ENCODE measurements around the gene KIR2DL3. TPM values are rescaled to one million over a fixed set of nuclear protein-coding genes. Genes with fewer than 3 reads are reported as not detected.
"Not testable (repeated sequence)": the region's sequence is repeated elsewhere in the genome, so short reads cannot be mapped to it uniquely, and the experiment has no call there.

KIR2DL3 gene
- total RNA-seq, 1 donor from 2014 or later = not detected

DNA sequence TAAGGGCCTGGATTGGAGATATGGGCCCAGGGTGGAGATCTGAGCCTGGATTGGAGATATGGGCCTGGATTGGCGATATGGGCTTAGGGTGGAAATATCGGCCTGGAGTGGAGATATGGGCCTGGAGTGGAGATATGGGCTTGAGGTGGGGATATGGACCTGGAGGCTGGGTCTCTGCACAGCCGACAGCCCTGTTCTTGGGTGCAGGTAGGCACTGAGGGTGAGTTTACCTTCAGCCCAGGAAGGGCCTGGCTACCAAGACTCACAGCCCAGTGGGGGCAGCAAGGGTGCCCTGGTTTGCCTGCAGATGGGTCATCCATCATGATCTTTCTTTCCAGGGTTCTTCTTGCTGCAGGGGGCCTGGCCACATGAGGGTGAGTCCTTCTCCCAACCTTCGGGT, 32.2 kb downstream of the KIR2DL3 start:
- H3K4me3 ChIP-seq (ENCODE audit: low read depth, low read length); DNase-seq (ENCODE audit: low read depth); H3K27me3 ChIP-seq (ENCODE audit: control insufficient read depth, insufficient read depth, low read length); FAIRE-seq; H3K36me3 ChIP-seq (ENCODE audit: control insufficient read depth, insufficient read depth, low read length): not testable (repeated sequence)

DNA sequence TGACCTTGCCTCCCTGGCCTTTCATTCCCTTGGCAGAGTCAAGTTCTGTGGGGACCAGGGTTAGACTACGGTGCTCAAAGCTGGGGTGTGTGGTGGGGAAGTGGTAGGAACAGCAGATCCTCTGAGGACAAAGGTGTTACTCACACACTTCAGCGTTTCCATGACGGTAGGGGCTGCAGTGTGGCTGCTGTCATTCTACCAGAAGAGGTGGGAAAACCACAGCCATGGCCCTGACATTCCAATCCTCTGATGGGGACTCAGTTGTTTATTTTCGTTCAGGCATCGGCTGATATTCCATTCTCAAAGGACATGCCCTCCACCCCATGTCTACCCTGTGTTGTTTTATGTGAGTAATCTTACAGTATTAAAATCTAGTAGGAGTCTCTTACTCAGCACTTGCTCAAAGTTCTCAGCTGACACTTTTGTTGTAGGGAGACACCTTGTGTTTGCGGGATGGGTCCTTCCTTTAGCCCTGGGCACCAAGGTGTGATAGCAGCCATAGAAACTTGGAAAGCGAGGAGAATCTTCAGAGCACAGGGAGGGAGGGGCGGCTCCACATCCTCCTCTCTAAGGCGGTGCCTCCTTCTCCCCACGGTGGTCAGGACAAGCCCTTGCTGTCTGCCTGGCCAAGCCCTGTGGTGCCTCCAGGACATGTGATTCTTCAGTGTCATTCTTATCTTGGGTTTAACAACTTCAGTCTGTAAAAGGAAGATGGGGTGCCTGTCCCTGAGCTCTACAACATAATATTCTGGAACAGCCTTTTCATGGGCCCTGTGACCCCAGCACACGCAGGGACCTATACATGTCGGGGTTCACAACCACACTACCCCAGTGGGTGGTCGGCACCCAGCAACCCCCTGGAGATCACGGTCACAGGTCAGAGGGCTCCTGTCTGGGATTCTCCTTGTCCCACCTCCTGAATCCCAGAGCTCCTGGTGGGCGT, 33.0 kb downstream of the KIR2DL3 start:
- DNase-seq (ENCODE audit: low read depth) = peak; percentile 24
- not testable (repeated sequence) for H3K4me3 ChIP-seq (ENCODE audit: low read depth, low read length); H3K36me3 ChIP-seq (ENCODE audit: control insufficient read depth, insufficient read depth, low read length); H3K27me3 ChIP-seq (ENCODE audit: control insufficient read depth, insufficient read depth, low read length); FAIRE-seq

- not testable (repeated sequence) for FAIRE-seq; DNase-seq (ENCODE audit: low read depth); H3K4me3 ChIP-seq (ENCODE audit: low read depth, low read length)
Measured at GRCh38 chr19:54772666-54773065, 34.4 kb downstream of the KIR2DL3 start.

GRCh38 chr19:54775095-54775815, 36.9 kb downstream of the KIR2DL3 start:
- not testable (repeated sequence) for H3K27me3 ChIP-seq (ENCODE audit: control insufficient read depth, insufficient read depth, low read length); H3K36me3 ChIP-seq (ENCODE audit: control insufficient read depth, insufficient read depth, low read length); H3K4me3 ChIP-seq (ENCODE audit: low read depth, low read length); DNase-seq (ENCODE audit: low read depth); FAIRE-seq

More at GRCh38 chr19:54772666-54773065, 34.4 kb downstream of the KIR2DL3 start:
- H3K36me3 ChIP-seq (ENCODE audit: control insufficient read depth, insufficient read depth, low read length); H3K27me3 ChIP-seq (ENCODE audit: control insufficient read depth, insufficient read depth, low read length): not testable (repeated sequence)

DNA sequence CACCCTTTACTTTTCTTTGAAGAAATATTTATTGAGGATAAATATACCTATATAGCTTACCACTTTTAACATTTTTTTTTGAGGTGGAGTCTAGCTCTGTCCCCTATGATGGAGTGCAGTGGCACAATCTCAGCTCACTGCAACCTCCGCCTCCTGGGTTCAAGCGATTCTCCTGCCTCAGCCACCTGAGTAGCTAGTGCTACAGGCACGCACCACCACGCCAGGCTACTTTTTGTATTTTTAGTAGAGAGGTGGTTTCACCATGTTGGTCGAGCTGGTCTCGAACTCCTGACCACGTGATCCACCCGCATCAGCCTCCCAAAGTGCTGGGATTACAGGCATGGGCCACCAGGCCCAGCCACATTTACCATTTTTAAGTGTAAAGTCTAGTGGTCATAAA, 37.5 kb downstream of the KIR2DL3 start:
- not testable (repeated sequence) for H3K36me3 ChIP-seq (ENCODE audit: control insufficient read depth, insufficient read depth, low read length); FAIRE-seq; H3K27me3 ChIP-seq (ENCODE audit: control insufficient read depth, insufficient read depth, low read length); H3K4me3 ChIP-seq (ENCODE audit: low read depth, low read length); DNase-seq (ENCODE audit: low read depth)

DNA sequence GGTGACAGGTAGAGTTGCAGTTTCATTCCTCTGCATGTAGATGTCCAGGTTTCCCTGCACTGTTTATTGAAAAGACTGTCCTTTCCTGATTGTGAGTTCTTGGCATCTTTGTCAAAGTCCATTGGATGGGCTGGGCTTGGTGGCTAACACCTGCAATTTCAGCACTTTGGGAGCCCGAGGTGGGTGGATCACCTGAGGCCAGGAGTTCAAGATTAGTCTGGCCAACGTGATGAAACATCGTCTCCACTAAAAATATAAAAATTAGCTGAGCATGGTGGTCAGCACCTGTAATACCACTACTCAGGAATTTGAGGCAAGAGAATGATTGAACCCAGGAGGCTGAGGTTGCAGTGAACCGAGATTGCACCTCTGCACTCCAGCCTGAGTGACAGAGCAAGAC, 39.5 kb downstream of the KIR2DL3 start:
- not testable (repeated sequence) for H3K27me3 ChIP-seq (ENCODE audit: control insufficient read depth, insufficient read depth, low read length); H3K4me3 ChIP-seq (ENCODE audit: low read depth, low read length); FAIRE-seq; H3K36me3 ChIP-seq (ENCODE audit: control insufficient read depth, insufficient read depth, low read length); DNase-seq (ENCODE audit: low read depth)

- not testable (repeated sequence) for DNase-seq (ENCODE audit: low read depth); FAIRE-seq; H3K27me3 ChIP-seq (ENCODE audit: control insufficient read depth, insufficient read depth, low read length); H3K4me3 ChIP-seq (ENCODE audit: low read depth, low read length); H3K36me3 ChIP-seq (ENCODE audit: control insufficient read depth, insufficient read depth, low read length)
Measured at GRCh38 chr19:54778896-54779295, 40.6 kb downstream of the KIR2DL3 start.

GRCh38 chr19:54782916-54783315, 44.6 kb downstream of the KIR2DL3 start:
- not testable (repeated sequence) for DNase-seq (ENCODE audit: low read depth); H3K4me3 ChIP-seq (ENCODE audit: low read depth, low read length); H3K36me3 ChIP-seq (ENCODE audit: control insufficient read depth, insufficient read depth, low read length); H3K27me3 ChIP-seq (ENCODE audit: control insufficient read depth, insufficient read depth, low read length); FAIRE-seq

DNA sequence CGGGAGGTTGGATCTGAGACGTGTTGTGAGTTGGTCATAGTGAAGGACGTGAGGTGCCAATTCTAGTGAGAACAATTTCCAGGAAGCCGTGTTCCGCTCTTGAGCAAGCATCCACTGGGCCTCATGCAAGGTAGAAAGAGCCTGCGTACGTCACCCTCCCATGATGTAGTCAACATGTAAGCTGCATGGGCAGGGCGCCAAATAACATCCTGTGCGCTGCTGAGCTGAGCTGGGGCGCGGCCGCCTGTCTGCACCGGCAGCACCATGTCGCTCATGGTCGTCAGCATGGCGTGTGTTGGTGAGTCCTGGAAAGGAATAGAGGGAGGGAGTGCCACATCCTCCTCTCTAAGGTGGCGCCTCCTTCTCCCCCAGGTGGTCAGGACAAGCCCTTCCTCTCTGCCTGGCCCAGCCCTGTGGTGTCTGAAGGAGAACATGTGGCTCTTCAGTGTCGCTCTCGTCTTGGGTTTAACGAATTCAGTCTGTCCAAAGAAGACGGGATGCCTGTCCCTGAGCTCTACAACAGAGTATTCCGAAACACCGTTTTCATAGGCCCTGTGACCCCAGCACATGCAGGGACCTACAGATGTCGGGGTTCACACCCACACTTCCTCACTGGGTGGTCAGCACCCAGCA, 47.9 kb downstream of the KIR2DL3 start:
- not testable (repeated sequence) for DNase-seq (ENCODE audit: low read depth); H3K4me3 ChIP-seq (ENCODE audit: low read depth, low read length); FAIRE-seq; H3K36me3 ChIP-seq (ENCODE audit: control insufficient read depth, insufficient read depth, low read length); H3K27me3 ChIP-seq (ENCODE audit: control insufficient read depth, insufficient read depth, low read length)

DNA sequence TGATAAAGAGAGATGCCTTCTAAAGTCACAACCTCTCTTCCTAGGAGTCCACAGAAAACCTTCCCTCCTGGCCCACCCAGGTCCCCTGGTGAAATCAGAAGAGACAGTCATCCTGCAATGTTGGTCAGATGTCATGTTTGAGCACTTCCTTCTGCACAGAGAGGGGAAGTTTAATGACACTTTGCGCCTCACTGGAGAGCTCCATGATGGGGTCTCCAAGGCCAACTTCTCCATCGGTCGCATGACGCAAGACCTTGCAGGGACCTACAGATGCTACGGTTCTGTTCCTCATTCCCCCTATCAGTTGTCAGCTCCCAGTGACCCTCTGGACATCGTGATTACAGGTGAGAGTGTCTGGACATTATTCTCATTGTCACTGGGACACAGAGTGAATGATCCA, 49.8 kb downstream of the KIR2DL3 start:
- not testable (repeated sequence) for H3K4me3 ChIP-seq (ENCODE audit: low read depth, low read length); DNase-seq (ENCODE audit: low read depth); H3K36me3 ChIP-seq (ENCODE audit: control insufficient read depth, insufficient read depth, low read length); FAIRE-seq; H3K27me3 ChIP-seq (ENCODE audit: control insufficient read depth, insufficient read depth, low read length)

Data from bronchial epithelial cell (primary cell).